ENCODE results near the gene FANCG.

FANCG gene

DNA sequence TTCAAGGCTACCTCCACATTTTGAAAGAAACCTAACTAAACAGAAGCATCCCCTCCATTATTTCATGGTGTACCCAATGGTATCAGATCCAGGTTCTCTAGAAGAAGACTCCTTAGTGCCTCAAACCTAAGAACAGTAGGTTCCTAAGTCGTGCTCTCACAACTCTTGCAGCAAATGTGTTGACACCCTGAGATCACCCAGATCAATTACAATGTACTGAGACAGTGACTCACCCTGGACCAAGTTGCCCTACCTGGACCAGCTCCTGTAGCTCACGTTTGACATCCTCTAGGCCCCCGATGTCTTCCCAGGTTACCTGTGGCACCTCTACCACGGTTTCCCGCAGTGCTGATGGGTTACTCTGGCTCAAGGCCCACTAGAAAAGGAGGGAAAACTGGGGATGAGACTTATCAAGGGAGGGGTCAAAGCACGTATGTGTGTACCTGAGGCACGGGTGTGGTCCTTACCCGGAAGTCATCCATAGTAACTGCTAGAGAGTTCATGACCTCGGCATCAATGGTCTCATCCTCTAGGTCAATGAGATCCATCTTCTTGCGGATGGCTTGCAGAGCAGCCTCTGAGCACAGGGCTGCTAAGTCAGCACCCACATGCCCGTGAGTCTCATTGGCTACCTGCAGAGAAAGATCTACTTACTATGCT, 19.1 kb downstream of the FANCG start:
- no peak for DNase-seq (ENCODE audit: low read depth)

DNA sequence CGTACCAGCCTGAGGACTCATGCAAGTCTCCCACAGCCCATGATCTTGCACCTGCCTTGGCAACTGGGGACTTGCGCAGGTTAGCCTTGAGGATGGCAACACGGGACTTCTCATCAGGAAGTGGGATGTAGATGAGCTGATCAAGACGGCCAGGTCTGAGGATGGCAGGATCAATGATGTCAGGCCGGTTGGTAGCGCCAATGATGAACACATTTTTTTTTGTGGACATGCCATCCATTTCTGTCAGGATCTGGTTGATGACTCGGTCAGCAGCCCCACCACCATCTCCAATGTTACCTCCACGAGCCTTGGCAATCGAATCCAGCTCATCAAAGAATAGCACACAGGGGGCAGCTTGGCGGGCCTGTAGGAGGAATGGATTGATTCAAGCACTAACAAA, 20.3 kb downstream of the FANCG start:
- no peak for DNase-seq (ENCODE audit: low read depth)

DNA sequence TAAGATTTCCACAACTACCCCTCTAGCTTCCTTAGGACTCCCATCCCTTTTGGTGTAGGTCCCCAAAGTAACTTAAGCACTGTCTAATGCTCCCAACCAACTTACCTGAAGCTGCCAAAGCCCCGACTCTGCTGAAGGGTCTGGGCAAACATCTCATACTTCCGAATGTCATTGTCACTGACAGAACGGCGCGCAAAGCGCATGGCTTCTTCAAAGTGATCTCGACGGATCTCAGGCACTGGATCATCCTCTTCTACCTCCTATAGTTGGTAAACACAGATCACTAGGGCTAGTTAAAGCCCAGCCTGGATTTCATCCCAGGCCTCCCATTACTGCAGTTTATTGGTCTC, 22.5 kb downstream of the FANCG start:
- DNase-seq (ENCODE audit: low read depth) = no peak

DNA sequence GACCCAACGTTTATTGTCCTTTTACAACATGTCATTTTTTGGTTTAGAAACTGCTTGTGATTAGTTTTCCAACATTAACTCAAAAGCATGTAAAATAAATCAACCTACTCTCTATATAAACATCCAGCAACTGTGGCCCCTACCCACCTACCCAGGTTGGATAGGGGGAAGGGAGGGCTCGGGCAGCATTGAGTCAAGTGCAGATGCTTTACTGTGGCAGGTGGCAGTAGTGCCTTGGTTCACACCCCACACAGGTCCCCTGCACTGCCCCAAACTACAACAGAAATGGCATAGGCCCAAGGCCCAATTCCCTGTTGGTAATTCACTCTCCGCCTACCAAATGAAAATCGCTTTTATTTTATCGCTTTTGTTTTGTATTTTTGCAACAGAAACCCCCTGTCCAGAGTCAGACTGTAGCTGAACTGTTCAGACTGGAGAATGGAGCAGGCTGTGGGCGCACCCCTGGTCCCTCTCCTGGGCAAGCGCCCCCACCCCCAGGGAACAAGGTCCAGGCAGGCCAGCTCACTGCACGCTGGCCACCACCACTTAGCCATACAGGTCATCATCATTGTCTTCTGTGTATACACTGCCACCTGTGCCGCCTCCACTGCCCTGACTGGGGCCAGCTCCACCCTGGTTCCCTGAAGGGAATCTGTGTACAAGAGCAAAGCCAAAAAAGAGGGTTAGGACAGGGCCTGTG, 23.0 kb downstream of the FANCG start:
- DNase-seq (ENCODE audit: low read depth) = no peak

DNA sequence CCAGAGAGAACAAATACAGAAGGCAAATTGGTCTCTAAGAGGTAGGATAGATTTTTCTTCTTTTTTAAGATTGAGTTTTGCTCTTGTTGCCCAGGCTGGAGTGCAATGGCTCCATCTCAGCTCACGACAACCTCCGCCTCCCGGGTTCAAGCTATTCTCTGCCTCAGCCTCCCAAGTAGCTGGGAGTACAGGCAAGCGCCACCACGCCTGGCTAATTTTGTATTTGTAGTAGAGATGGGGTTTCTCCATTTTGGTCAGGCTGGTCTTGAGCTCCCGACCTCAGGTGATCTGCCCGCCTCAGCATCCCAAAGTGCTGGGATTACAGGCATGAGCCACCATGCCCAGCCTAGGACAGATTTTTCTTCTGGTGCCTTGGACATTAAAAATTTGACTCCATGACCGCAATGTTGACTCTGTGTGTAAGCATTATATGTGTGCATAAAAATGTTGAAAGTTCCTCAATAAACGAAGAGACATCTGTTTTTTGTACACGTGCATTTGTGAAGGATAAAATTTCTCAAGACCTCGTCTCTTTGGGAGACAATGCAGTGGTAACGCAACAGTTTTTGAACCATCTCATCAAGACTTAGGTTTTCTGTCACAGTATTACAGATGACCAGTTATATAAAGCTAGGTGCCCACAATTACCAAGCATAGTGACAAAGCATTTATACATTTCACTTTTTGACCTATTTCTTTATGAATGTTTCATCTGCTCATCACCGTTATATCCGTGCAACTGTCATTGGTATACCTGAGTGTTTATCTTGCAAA, 24.7 kb downstream of the FANCG start:
- no peak for DNase-seq (ENCODE audit: low read depth)

DNA sequence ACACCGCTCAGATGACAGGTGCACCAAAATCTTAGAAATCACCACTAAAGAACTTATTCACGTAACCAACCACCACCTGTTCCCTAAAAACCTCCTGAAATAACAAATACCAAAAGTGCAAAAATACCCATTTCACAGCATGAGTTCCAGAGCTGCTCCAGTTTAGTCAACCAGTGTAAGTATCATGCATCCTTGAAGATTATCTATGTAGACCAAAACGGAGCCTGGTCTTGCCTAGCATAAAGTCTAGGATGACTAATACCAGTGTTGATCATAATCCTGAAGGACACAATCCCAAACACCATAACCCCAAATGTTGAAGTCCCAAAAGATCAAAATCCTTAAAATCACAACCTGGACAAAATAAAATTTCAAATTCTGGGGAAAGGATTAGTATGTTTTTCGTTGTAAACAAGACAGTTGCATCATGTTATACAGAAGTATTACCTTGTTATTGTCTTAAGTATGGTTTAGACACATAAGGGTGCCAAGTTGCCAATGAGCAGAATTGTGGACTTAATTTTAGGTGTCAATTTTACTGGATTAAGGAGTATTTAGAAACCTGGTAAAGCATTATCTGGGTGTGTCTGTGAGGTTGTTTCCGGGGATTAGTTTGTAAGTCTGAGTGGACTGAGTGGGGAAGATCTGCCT, 25.4 kb downstream of the FANCG start:
- DNase-seq (ENCODE audit: low read depth) = no peak

DNA sequence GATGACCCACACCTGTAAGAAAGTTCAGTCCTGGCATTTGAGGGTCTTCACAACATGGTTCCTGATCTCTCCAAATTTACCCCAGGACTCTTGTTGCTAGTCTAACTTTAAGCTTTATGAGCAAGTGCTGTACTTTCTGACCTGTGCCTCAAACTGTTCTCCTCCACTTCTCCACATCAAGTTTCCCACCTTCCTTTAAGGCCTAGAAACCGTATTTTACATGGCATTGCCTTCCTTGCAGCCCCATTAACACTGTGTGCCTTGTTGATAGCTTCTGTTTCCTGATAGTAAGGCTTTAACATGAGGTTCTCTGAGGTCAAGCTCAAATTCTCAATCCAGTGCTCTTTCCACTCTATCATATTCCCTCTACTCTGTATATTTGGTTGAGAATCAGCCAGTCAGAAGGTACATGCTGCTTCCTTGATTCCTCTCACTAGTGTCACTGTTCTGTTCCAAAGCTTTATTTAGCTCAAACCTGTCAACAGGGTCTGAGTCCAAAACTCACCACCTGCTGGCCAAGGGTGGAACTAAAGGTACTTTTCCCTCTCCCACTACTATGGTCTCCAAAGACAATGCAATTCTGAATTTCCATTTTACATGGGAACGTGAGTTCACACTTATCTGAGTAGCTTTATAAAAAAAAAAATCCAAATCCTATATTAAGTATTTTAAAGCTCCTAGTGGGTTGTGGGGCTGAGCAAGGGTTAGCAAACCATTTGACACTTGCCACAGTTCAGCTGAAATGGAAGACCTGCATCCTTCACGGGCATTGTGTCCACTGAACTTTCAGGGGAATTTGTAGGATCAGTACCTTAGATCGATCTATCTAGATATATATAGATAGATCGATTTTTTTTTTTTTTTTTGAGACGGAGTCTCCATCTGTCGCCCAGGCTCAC, 28.4 kb downstream of the FANCG start:
- no peak for DNase-seq (ENCODE audit: low read depth)

DNA sequence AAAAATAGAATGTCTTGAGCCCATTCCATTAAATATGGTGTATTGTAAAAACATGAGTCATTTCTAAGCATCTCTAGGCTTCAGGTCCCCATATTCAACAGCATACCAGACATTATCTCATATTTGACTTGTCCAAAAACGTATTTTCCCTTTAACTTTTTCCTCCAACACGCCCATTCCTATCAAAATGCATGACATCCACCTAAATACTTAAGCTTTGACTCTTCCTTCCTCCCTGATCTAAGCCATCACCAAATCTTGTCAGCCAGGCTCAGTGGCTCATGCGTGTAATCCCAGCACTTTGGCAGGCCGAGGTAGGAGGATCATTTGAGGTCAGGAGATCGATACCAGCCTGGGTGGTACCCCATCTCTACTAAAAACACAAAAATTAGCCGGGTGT, 31.2 kb downstream of the FANCG start:
- DNase-seq (ENCODE audit: low read depth) = no peak

DNA sequence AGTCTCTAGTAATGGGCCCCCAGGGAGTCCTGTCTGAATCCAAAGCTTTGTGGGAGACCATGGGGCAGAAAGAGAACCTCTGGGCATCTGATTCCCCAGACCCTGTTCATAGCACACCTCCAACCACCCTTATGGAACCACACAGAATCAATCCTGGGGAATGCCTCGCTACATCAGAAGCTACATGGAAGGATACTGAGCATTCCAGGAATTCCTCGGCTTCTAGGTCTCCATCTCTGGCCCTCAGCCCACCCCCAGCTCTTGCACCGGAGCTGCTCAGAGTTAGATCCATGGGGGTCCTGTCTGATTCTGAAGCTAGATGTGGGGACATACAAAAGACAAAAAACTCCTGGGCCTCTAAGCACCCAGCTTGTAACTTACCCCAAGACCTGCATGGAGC, 35.7 kb downstream of the FANCG start:
- no peak for DNase-seq (ENCODE audit: low read depth)

DNA sequence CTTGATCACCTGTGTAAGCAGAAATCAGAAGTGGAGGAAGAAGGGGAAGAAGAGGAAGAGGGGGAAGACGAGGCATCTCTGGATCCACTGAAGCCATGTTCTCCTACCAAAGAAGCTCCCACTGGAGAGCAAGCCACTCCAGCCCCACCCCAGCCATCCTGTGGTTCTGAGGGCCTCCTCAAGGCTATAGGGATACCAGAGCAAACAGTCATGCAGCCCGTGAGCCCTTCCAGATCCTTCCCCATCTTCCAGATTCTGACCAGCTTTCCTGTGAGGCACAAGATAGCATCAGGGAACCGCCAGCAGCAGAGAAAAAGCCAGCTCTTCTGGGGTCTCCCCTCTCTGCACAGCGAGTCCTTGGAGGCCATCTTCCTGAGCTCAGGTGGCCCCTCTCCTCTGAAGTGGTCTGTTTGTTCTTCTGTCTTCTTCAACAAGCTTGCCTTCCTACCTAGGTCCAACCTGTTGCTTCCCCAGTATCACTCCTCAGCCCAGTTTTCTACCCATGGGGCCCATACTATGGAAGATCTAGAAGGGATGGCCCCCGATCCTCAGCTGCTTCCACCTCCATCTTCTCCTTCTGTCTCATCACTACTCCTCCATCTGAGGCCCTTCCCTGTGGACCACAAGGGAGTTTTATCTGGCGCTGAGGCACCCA, 36.7 kb downstream of the FANCG start:
- DNase-seq (ENCODE audit: low read depth) = no peak

DNA sequence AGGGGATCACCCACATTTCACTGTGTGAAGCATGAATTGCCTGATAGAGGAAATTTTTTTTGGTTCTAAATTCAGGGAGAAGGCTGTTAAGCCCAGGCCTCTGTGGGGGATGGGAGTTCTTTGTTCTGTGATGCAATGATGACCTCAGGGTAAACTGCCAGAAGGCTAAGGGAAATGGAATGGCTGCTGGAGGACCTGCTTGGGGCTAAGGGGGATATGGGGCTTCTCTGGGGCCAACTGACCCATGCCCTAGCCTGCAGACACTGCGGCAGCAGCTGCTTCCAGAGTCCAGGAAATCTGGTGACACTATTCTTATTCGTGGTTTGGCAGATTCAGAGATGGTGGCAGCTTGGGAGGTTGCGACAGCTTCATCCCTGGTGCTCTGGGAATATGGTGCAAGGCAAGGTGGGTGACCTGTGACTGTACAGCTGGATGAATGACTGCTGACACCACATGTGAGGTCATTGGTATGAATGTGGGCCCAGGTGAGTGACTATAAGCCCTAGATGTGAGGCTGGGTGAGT, 37.6 kb downstream of the FANCG start:
- no peak for DNase-seq (ENCODE audit: low read depth)

DNA sequence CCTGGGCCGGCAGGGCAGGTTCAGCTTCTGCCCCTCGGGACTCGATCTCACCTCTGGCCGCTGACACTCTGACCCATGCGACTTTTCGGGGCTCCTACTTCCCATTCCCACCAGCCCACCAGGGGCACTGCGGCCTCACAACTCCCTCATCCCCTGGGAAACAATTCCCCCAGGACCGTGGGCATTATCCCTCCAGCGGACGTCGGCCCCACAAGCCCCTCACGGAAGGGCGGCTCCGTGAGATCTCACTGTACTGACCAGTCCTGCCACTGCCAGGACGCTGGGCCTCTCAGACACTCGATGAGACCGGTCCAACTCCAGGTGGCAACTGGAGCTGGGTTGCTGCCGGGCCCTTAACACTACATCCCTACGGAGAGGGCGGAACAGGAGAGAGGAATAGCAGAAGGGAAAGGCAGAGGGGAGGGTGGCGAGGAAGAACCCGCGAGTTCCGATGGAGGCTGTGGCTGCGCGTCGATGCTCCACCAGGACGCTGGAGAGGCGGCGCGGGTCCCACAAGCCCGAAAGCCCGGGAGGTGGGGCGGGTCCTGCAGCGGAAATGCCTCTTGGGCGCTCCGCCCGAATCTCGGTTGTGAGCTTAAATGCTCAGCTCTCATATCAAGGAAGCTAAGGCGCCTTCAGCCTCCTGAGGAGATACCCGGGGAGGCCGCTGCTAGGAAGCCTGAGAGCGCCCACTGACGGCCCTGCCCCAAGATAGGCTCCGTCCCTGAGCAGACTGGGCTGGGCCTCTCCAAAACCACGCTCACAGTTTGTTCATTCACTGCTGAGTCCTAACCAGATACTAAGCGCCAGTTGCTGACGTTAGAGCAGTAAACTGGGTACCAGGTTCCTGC, 43.7 kb downstream of the FANCG start:
- DNase-seq (ENCODE audit: low read depth) = no peak

DNA sequence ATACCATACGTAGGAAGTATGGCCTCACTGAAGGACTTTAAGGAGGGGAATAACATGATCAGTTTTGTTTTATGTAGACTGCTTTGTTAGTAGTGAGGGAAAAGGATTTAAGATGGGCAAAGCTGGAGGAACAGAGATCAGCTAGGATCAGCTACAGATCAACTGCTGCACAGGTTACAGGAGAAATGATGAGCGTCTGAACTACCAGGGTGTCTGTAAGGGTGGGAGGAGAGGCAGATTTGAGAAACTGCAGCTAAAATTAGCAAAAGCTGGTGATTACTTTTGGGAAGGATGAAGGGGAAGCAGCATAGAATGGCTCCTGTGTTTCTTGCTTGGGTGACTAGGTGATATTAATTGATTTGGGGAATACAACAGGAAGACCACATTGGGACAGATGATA, 46.6 kb downstream of the FANCG start:
- no peak for DNase-seq (ENCODE audit: low read depth)

DNA sequence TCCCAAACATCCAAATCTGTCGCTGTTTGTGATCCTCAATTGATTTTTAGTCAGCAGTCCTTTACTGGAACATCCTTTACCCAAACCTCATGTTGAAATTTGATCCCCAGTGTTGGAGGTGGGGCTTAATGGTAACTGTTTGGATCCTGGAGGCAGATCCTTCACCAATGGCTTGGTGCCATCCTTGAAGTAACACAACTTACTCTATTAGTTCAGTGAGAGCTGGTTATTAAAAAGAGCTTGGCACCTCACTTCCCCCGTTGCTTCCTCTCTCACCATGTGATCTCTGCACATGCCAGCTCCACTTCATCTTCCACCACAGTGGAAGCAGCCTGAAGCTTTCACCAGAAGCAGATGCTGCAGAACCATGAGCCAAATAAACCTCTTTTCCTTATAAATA, 49.9 kb downstream of the FANCG start:
- DNase-seq (ENCODE audit: low read depth) = no peak

DNA sequence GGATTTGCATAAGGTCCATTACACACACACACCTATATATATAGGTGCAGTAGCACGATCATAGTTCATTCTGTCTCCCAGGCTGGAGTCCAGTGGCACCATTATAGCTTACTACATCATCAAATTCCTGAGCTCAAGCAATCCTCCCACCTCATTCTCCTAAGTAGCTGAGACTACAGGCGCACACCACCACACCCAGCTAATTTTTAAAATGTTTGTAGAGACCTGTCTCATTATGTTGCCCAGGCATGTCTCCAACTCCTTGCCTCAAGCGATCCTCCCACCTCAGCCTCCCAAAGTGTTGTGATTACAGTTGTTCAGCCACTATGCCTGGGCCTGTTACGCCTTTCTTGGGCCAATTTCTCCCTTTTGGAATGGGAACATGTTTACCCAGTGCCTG, 50.5 kb downstream of the FANCG start:
- DNase-seq (ENCODE audit: low read depth) = no peak

DNA sequence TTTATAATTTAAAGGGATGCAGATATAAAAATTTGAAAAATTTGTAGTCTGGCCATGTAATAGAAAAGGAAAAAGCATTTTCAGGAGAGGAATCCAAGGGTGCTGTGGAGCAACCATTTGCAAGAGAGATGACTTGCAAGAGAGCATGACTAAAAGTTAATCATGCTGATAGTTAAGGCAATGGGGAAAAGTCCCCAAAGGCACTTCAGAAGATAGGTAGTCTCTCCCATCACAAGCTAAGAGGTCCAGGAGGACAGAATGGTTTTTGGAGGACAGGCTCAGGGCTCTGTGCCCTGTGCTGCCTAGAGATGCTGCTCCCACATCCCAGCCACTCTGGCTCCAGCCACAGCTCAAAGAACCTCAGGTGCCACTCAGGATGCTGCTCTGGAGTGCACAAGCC, 51.4 kb downstream of the FANCG start:
- no peak for DNase-seq (ENCODE audit: low read depth)

DNA sequence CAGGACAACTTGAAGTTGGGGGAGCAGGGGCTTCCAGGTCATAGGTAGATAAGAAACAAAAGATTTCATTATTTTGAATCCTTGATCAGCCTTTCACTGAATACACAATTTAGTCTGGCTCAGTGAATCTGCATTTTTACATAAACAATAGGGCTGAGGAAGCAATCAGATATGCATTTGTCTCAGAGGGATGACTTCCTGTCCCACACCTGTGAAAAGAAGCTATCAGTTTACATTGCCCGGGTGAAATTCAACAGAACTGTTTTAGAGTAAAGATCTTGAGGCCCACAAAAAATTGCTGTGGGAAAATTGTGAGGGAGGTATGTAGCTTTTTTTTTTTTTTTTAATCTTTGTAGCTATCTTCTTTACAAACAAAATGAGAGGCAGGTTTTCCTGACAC, 51.9 kb downstream of the FANCG start:
- DNase-seq (ENCODE audit: low read depth) = no peak

DNA sequence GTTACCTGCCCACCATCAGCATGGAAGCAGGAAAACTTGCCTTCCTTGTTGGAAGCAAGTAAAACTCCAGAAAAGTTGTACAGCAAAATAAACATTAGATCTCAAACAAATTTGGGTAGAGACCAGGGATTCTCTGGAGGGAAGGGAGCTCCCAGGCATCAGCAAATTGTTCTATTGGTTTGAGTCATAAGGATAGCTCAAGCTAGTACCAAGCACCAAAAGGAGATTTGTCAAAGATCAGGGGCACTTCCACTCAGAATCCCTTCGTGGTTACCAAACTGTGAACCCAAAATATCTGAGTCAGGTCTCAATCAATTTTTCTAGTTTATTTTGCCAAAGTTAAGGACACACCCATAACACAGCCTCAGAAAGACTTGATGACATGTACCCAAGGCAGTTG, 52.4 kb downstream of the FANCG start:
- no peak for DNase-seq (ENCODE audit: low read depth)

DNA sequence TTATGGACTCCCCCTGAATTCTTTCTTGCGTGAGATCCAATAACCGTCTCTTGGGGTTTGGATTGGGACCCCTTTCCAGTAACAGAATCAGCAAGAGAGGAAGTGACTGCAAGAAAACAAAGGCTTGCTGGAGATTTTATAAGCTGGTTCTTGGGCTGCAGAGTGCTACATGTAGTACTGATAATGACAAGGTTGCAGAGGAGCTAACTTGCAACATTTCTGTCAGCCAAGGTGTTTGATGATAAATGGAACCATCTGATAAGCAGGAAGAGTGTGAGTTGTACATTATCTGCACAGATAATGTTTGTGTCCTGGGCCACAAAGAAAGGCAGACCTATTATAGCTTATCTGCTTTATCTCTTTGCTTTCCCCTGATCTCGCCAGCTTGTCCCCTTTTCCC, 53.1 kb downstream of the FANCG start:
- no peak for DNase-seq (ENCODE audit: low read depth)
